ENCODE results near the gene OBSCN.

Gene OBSCN

DNA sequence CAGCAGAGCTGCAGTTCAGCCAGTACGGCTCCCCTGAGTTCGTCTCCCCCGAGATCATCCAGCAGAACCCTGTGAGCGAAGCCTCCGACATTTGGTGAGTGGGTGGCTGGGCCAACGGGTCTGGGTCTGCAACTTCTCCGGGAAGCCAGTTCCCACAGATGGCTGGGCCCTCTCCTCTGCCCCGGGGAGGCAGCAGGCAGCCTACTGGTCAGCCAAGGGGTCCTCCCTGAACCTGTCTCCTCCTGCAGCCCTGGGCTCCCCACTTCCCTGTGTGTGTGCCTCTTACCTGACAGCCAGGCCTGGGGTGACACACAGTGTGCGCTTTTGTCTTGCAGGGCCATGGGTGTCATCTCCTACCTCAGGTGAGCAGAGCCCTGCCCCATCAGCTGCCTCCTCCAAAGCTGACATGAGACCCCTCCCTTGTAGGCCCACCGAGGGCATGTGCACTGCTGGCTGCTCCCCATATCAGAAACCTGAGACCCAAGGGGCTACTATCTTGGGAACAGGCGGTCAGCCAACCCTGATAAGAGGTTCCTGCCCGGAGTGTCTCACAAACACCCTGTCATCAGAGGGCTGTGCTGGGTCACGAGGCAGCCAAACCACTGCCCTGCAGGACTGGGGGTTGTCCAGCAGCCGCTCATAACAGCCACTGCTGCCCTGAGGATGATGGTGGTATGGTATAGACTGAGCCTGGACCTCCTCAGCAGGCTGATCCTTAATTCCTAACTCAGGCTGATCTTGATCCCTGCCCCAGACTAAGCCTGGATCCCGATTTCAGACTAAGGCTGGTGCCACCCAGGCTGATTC is 161.2 kb downstream of the OBSCN start:
- TF ChIP-seq L3MBTL2 (conservative IDR thresholded peaks at IDR 0.05) (no peak), FOXA1 (IDR thresholded peaks at IDR 0.05) (no peak), SUZ12 (IDR thresholded peaks at IDR 0.05) (no peak), LEF1 (IDR thresholded peaks at IDR 0.05; ENCODE audit: borderline replicate concordance) (no peak), CTBP1 (IDR thresholded peaks at IDR 0.05; ENCODE audit: borderline replicate concordance) (no peak)
- DNase-seq (ENCODE audit: extremely low spot score): no peak
- CTCF ChIA-PET: no interaction called here
- POLR2A ChIA-PET: no interaction called here

DNA sequence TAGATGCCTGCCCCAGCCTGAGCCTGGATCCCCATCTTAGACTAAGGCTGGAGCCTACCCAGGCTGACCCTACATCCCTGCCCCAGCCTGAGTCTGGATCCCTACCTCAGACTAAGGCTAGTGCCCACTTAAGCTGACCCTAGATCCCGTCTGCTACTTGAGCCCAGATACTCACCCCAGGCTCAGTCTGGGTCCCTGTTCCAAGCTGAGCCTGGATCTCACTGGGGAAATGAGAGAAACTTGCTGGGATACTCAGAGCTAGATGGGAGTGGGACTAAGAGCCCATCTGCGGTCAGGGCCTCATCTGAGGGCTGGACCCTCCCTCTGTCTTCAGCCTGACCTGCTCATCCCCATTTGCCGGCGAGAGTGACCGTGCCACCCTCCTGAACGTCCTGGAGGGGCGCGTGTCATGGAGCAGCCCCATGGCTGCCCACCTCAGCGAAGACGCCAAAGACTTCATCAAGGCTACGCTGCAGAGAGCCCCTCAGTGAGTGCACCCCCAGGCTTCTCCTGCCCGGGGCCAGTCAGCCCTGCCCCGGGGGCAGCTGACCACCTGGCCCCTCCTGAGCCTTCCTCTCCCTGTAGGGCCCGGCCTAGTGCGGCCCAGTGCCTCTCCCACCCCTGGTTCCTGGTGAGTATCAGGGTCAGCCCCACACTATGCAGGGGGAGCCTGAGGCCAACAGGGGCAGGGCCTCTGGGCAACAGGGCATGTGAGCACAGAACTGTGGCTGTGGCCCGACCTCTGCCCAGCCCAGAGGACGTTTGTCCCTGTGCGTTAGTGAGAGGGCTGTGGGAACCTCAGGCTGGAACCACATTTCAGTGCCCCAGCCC is 162.0 kb downstream of the OBSCN start:
- DNase-seq (ENCODE audit: extremely low spot score): no peak
- ChIA-PET POLR2A (no interaction called here), CTCF (interaction anchor here (0.5 to 1.2 kb wide), 3 partner anchors 15 to 730 kb away, joined by 3 to 4 read pairs (median 4); no protein-coding TSS in a partner anchor)
- TF ChIP-seq SP1 (IDR thresholded peaks at IDR 0.05) (no peak), SUZ12 (IDR thresholded peaks at IDR 0.05) (no peak), ARNT (IDR thresholded peaks at IDR 0.05) (no peak), FOXA1 (IDR thresholded peaks at IDR 0.05) (no peak), CTBP1 (IDR thresholded peaks at IDR 0.05; ENCODE audit: borderline replicate concordance) (no peak), HDGF (IDR thresholded peaks at IDR 0.05; ENCODE audit: borderline replicate concordance) (no peak), BHLHE40 (IDR thresholded peaks at IDR 0.05; ENCODE audit: borderline replicate concordance) (no peak), TARDBP (IDR thresholded peaks at IDR 0.05) (no peak), FOXK2 (IDR thresholded peaks at IDR 0.05) (no peak), FOXM1 (IDR thresholded peaks at IDR 0.05; ENCODE audit: borderline replicate concordance) (no peak), L3MBTL2 (conservative IDR thresholded peaks at IDR 0.05) (no peak), NFRKB (IDR thresholded peaks at IDR 0.05) (no peak), ELF4 (IDR thresholded peaks at IDR 0.05) (no peak), ZNF384 (IDR thresholded peaks at IDR 0.05) (no peak)

DNA sequence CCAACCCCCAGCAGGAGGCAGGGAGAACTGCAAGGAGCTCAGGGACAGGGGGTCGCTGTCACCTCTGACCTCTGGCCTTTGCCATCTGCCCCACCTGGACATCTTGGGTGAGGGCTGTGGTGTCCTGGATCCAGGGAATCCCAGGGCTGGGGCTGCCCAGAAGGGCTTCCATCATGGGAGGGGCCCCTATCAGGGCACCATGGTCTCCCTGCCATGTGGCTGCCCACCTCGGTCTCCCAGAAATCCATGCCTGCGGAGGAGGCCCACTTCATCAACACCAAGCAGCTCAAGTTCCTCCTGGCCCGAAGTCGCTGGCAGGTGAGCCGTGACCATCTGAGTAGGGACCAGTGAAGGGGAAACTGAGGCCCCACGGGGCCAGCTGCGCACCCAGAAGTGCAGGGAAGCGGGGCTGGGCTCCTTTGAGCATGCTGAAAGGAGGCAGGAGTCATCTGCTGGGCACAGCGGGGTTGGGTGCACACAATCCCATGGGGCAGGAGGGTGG is 162.6 kb downstream of the OBSCN start:
- CTCF ChIA-PET: interaction anchor here (0.7 to 1.2 kb wide), 2 partner anchors 15 to 34 kb away, joined by 3 to 4 read pairs; no protein-coding TSS in a partner anchor
- no peak for TF ChIP-seq HDGF (IDR thresholded peaks at IDR 0.05; ENCODE audit: borderline replicate concordance)
- TF ChIP-seq ARNT (IDR thresholded peaks at IDR 0.05): no peak
- no peak for TF ChIP-seq ZNF384 (IDR thresholded peaks at IDR 0.05)
- TF ChIP-seq PKNOX1 (IDR thresholded peaks at IDR 0.05): no peak
- no peak for TF ChIP-seq NFRKB (IDR thresholded peaks at IDR 0.05)
- no peak for TF ChIP-seq CTBP1 (IDR thresholded peaks at IDR 0.05; ENCODE audit: borderline replicate concordance)
- no peak for TF ChIP-seq ELF4 (IDR thresholded peaks at IDR 0.05)
- TF ChIP-seq FOXM1 (IDR thresholded peaks at IDR 0.05; ENCODE audit: borderline replicate concordance): no peak
- no peak for TF ChIP-seq BHLHE40 (IDR thresholded peaks at IDR 0.05; ENCODE audit: borderline replicate concordance)
- TF ChIP-seq L3MBTL2 (conservative IDR thresholded peaks at IDR 0.05): no peak
- TF ChIP-seq FOXK2 (IDR thresholded peaks at IDR 0.05): no peak
- no peak for TF ChIP-seq SP1 (IDR thresholded peaks at IDR 0.05)
- TF ChIP-seq LEF1 (IDR thresholded peaks at IDR 0.05; ENCODE audit: borderline replicate concordance): no peak
- TF ChIP-seq FOXA1 (IDR thresholded peaks at IDR 0.05): no peak
- TF ChIP-seq SUZ12 (IDR thresholded peaks at IDR 0.05): no peak
- no peak for DNase-seq (ENCODE audit: extremely low spot score)
- POLR2A ChIA-PET: no interaction called here

DNA sequence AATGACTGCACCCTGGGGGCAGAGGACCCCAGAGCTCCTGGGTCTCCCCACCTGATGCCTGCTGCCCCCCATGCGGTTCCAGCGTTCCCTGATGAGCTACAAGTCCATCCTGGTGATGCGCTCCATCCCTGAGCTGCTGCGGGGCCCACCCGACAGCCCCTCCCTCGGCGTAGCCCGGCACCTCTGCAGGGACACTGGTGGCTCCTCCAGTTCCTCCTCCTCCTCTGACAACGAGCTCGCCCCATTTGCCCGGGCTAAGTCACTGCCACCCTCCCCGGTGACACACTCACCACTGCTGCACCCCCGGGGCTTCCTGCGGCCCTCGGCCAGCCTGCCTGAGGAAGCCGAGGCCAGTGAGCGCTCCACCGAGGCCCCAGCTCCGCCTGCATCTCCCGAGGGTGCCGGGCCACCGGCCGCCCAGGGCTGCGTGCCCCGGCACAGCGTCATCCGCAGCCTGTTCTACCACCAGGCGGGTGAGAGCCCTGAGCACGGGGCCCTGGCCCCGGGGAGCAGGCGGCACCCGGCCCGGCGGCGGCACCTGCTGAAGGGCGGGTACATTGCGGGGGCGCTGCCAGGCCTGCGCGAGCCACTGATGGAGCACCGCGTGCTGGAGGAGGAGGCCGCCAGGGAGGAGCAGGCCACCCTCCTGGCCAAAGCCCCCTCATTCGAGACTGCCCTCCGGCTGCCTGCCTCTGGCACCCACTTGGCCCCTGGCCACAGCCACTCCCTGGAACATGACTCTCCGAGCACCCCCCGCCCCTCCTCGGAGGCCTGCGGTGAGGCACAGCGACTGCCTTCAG is 163.3 kb downstream of the OBSCN start:
- TF ChIP-seq ZNF384 (IDR thresholded peaks at IDR 0.05) (no peak), SP1 (IDR thresholded peaks at IDR 0.05) (no peak), PKNOX1 (IDR thresholded peaks at IDR 0.05) (no peak), L3MBTL2 (conservative IDR thresholded peaks at IDR 0.05) (no peak), CTBP1 (IDR thresholded peaks at IDR 0.05; ENCODE audit: borderline replicate concordance) (no peak), FOXM1 (IDR thresholded peaks at IDR 0.05; ENCODE audit: borderline replicate concordance) (no peak), TARDBP (IDR thresholded peaks at IDR 0.05) (no peak), ARNT (IDR thresholded peaks at IDR 0.05) (no peak), FOXA1 (IDR thresholded peaks at IDR 0.05) (no peak), NFRKB (IDR thresholded peaks at IDR 0.05) (no peak), LEF1 (IDR thresholded peaks at IDR 0.05; ENCODE audit: borderline replicate concordance) (no peak), FOXK2 (IDR thresholded peaks at IDR 0.05) (no peak), SUZ12 (IDR thresholded peaks at IDR 0.05) (no peak), ELF4 (IDR thresholded peaks at IDR 0.05) (no peak), BHLHE40 (IDR thresholded peaks at IDR 0.05; ENCODE audit: borderline replicate concordance) (no peak), HDGF (IDR thresholded peaks at IDR 0.05; ENCODE audit: borderline replicate concordance) (no peak)
- CTCF ChIA-PET: interaction anchor here (1.2 kb wide), 1 partner anchor 16 kb away, joined by 4 read pairs; no protein-coding TSS in a partner anchor
- POLR2A ChIA-PET: no interaction called here
- DNase-seq (ENCODE audit: extremely low spot score): no peak

- ChIA-PET CTCF (no interaction called here), POLR2A (no interaction called here)
- DNase-seq (ENCODE audit: extremely low spot score): no peak
- TF ChIP-seq HDGF (IDR thresholded peaks at IDR 0.05; ENCODE audit: borderline replicate concordance) (no peak), ARNT (IDR thresholded peaks at IDR 0.05) (no peak), L3MBTL2 (conservative IDR thresholded peaks at IDR 0.05) (no peak), SUZ12 (IDR thresholded peaks at IDR 0.05) (no peak), TARDBP (IDR thresholded peaks at IDR 0.05) (no peak), BHLHE40 (IDR thresholded peaks at IDR 0.05; ENCODE audit: borderline replicate concordance) (no peak), ZNF384 (IDR thresholded peaks at IDR 0.05) (no peak), NFRKB (IDR thresholded peaks at IDR 0.05) (no peak), FOXM1 (IDR thresholded peaks at IDR 0.05; ENCODE audit: borderline replicate concordance) (no peak)
These were observed 163.9 kb downstream of the OBSCN start for GRCh38 chr1:228371741-228372182.

Data from HEK293T (cell line).